ENCODE data around the gene PRKCA. TPM values are rescaled to one million over a fixed set of nuclear protein-coding genes. Genes with fewer than 3 reads are reported as not detected.
A peak's percentile ranks its signal among the peaks of the same experiment; 100 is the strongest.

The PRKCA gene
- total and polyA plus RNA-seq, 4 donors, result 3.0 to 14.1 (median 5.4) TPM

GRCh38 chr17:66395961-66396360, 93.5 kb downstream of the PRKCA start (continued):
- TF ChIP-seq REST (IDR thresholded peaks at IDR 0.05), result no peak

- no peaks in the 10 kb centered on the region for H3K9me3 ChIP-seq (ENCODE audit: control insufficient read depth in 4 of 4, low read length in 3 of 4)
- H3K4me1 ChIP-seq (ENCODE audit: control insufficient read depth in 4 of 4, insufficient read depth in 4 of 4, low read length in 3 of 4), result peaks cover 4 to 30% (median 16%) of the 10 kb centered on the region in 4 donors
- no peak for DNase-seq (ENCODE audit: low spot score)
- H3K27me3 ChIP-seq (ENCODE audit: control insufficient read depth in 4 of 4, insufficient read depth in 4 of 4, low read length in 3 of 4), result no peaks in the 10 kb centered on the region
- H3K9ac ChIP-seq (ENCODE audit: low read depth in 1 of 2, low read length in 2 of 2), result no peak overlapping the region
- no peak overlapping the region for H3K27ac ChIP-seq (ENCODE audit: low read depth in 1 of 2, low read length in 2 of 2)
- H3K36me3 ChIP-seq (ENCODE audit: control insufficient read depth in 4 of 4, insufficient read depth in 3 of 4, low read depth in 1 of 4, low read length in 3 of 4), result peaks cover 0 to 3% (median 0%) of the 10 kb centered on the region in 4 donors
- whole genome bisulfite sequencing, result 87% methylated on average over 3 of the region's 3 CpGs
- no peak overlapping the region for H3K4me3 ChIP-seq (ENCODE audit: low read depth in 1 of 3, low read length in 3 of 3)
- no peak for TF ChIP-seq SP1 (IDR thresholded peaks at IDR 0.05)
- TF ChIP-seq NR2F2 (IDR thresholded peaks at IDR 0.05), result no peak
- TF ChIP-seq HNF4G (IDR thresholded peaks at IDR 0.05), result no peak
- no peak for TF ChIP-seq MAX (IDR thresholded peaks at IDR 0.05)
- TF ChIP-seq REST (IDR thresholded peaks at IDR 0.05), result no peak
- TF ChIP-seq GABPA (IDR thresholded peaks at IDR 0.05 in 1 of 2, conservative IDR thresholded peaks at IDR 0.05 in 1 of 2), result no peak
- TF ChIP-seq FOXA2 (IDR thresholded peaks at IDR 0.05), result no peak
- TF ChIP-seq JUND (IDR thresholded peaks at IDR 0.05), result no peak
- no peak for TF ChIP-seq FOXA1 (IDR thresholded peaks at IDR 0.05)
- TF ChIP-seq TAF1 (conservative IDR thresholded peaks at IDR 0.05), result no peak
- no peak for TF ChIP-seq RXRA (IDR thresholded peaks at IDR 0.05)
- TF ChIP-seq RAD21 (IDR thresholded peaks at IDR 0.05), result no peak
Measured at GRCh38 chr17:66397486-66397885, 95.1 kb downstream of the PRKCA start.

- Histone ChIP-seq H3K9me3 (ENCODE audit: control insufficient read depth in 4 of 4, low read length in 3 of 4) (no peaks in the 10 kb centered on the region), H3K36me3 (ENCODE audit: control insufficient read depth in 4 of 4, insufficient read depth in 3 of 4, low read depth in 1 of 4, low read length in 3 of 4) (peaks cover 0 to 3% (median 0%) of the 10 kb centered on the region in 4 donors), H3K4me3 (ENCODE audit: low read depth in 1 of 3, low read length in 3 of 3) (no peak overlapping the region), H3K27me3 (ENCODE audit: control insufficient read depth in 4 of 4, insufficient read depth in 4 of 4, low read length in 3 of 4) (no peaks in the 10 kb centered on the region), H3K9ac (ENCODE audit: low read depth in 1 of 2, low read length in 2 of 2) (no peak overlapping the region), H3K27ac (ENCODE audit: low read depth in 1 of 2, low read length in 2 of 2) (no peak overlapping the region), H3K4me1 (ENCODE audit: control insufficient read depth in 4 of 4, insufficient read depth in 4 of 4, low read length in 3 of 4) (peaks cover 4 to 30% (median 16%) of the 10 kb centered on the region in 4 donors)
- 18% methylated on average over 4 of the region's 4 CpGs for WGBS
- DNase-seq (ENCODE audit: low spot score), result no peak
- TF ChIP-seq NR2F2 (IDR thresholded peaks at IDR 0.05) (no peak), RXRA (IDR thresholded peaks at IDR 0.05) (peak in 1 of 2 donors; percentile 27), GABPA (IDR thresholded peaks at IDR 0.05 in 1 of 2, conservative IDR thresholded peaks at IDR 0.05 in 1 of 2) (no peak), REST (IDR thresholded peaks at IDR 0.05) (no peak), CTCF (IDR thresholded peaks at IDR 0.05; ENCODE audit: low read depth, low read length, missing input control) (no peak), MAX (IDR thresholded peaks at IDR 0.05) (no peak), FOXA2 (IDR thresholded peaks at IDR 0.05) (no peak), TAF1 (conservative IDR thresholded peaks at IDR 0.05) (no peak), ATF3 (IDR thresholded peaks at IDR 0.05) (no peak), HNF4G (IDR thresholded peaks at IDR 0.05) (peak; percentile 60), HNF4A (conservative IDR thresholded peaks at IDR 0.05) (peak; percentile 85 to 87), JUND (IDR thresholded peaks at IDR 0.05) (no peak), YY1 (IDR thresholded peaks at IDR 0.05) (no peak), SP1 (IDR thresholded peaks at IDR 0.05) (peak; percentile 14)
Measured at GRCh38 chr17:66398059-66398458, 95.6 kb downstream of the PRKCA start.

All from liver (tissue), 9 donors.